Keratinocyte (primary cell): ENCODE data around the gene MAGI1. TPM values are rescaled to one million over a fixed set of nuclear protein-coding genes. Genes with fewer than 3 reads are reported as not detected.

Experiments
- DNase-seq: peaks from one replicate; pipeline ENCODE4 v3.0.0-alpha.2; 2011; ENCODE audit warnings: low read depth, missing footprints, low spot score
- FAIRE-seq: peaks from 2 replicates; lab custom pipeline; 2011; peaks lifted over from hg19 to GRCh38; lab: Jason Lieb, UNC
- H2AFZ ChIP-seq: 2 replicates; pipeline ENCODE4 v1.6.0; 2012; ENCODE audit warnings: low read length, control low read depth, inconsistent platforms; ENCODE audit not compliant: control insufficient read depth
- H3K27ac ChIP-seq: 2 replicates; pipeline ENCODE4 v1.5.1; 2011; ENCODE audit warnings: low read length; ENCODE audit not compliant: control insufficient read depth, insufficient read depth
- H3K27me3 ChIP-seq: 3 replicates; pipeline ENCODE4 v1.6.0; 2011; ENCODE audit warnings: low read length; ENCODE audit not compliant: control insufficient read depth, insufficient read depth; ENCODE audit errors: extremely low read depth
- H3K36me3 ChIP-seq, 2 experiments: 2 replicates in 1 of 2; 3 replicates in 1 of 2; pipeline ENCODE4 v1.5.1; 2011; ENCODE audit warnings: low read length in 2 of 2, mild to moderate bottlenecking in 1 of 2; ENCODE audit not compliant: control insufficient read depth in 2 of 2, insufficient read depth in 2 of 2; ENCODE audit errors: extremely low read depth in 1 of 2
- H3K4me1 ChIP-seq: 3 replicates; pipeline ENCODE4 v1.5.1; 2011; ENCODE audit warnings: low read length; ENCODE audit not compliant: control insufficient read depth, insufficient read depth; ENCODE audit errors: extremely low read depth
- H3K4me2 ChIP-seq: 3 replicates; pipeline ENCODE4 v1.6.0; 2011; ENCODE audit warnings: low read depth, low read length; ENCODE audit not compliant: control insufficient read depth, insufficient read depth; ENCODE audit errors: extremely low read depth
- H3K4me3 ChIP-seq, 3 experiments: fragments of 200-600 bp in 1 of 3; sonication (generic) in 1 of 3; 2 replicates in 2 of 3; 3 replicates in 1 of 3; pipeline ENCODE4 v1.5.1; 2011 to 2016; ENCODE audit warnings: low read length in 3 of 3, mild to moderate bottlenecking in 3 of 3, control low read depth in 2 of 3, inconsistent platforms in 1 of 3, low read depth in 1 of 3, mixed read lengths in 1 of 3, mixed run types in 1 of 3, moderate library complexity in 1 of 3; ENCODE audit not compliant: control insufficient read depth in 2 of 3, insufficient read depth in 2 of 3; ENCODE audit errors: extremely low read depth in 1 of 3
- H3K79me2 ChIP-seq: 2 replicates; pipeline ENCODE4 v1.6.0; 2012; ENCODE audit warnings: low read length; ENCODE audit not compliant: control insufficient read depth, insufficient read depth
- H3K9ac ChIP-seq: 3 replicates; pipeline ENCODE4 v1.6.0; 2011; ENCODE audit warnings: low read length; ENCODE audit not compliant: control insufficient read depth, insufficient read depth; ENCODE audit errors: extremely low read depth
- H3K9me1 ChIP-seq: 3 replicates; pipeline ENCODE4 v1.6.0; 2011; ENCODE audit warnings: low read length; ENCODE audit not compliant: control insufficient read depth, insufficient read depth; ENCODE audit errors: extremely low read depth
- H3K9me3 ChIP-seq: 2 replicates; pipeline ENCODE4 v1.5.1; 2012; ENCODE audit warnings: low read depth, low read length; ENCODE audit not compliant: control insufficient read depth
- H4K20me1 ChIP-seq: 3 replicates; pipeline ENCODE4 v1.6.0; 2011; ENCODE audit warnings: low read length; ENCODE audit not compliant: control insufficient read depth, insufficient read depth; ENCODE audit errors: extremely low read depth
- EZH2 ChIP-seq: IDR thresholded peaks from one replicate; pipeline ENCODE4 v1.6.1; 2012; ENCODE audit warnings: inconsistent platforms, mild to moderate bottlenecking, low read length, moderate library complexity
- dilution Hi-C: fragments of 300-500 bp; cut with MboI; formaldehyde crosslinking; loops from one replicate; pipeline ENCODE4 v1.7.0; 2020; ENCODE audit warnings: low sequenced_read_pairs; ENCODE audit not compliant: extremely low pct_ligation_motif_present
- polyA plus RNA-seq, 5 experiments: library from polyadenylated mRNA; depleted of rRNA in 3 of 5; stranded (reverse) in 3 of 5; stranded (forward) in 1 of 5; unstranded in 1 of 5; fragments of >200 nt; gene quantifications; 1 replicate in 1 of 5; 2 replicates in 3 of 5; 3 replicates in 1 of 5; pipeline versions ENCODE4 v1.2.1 to v1.2.3, GENCODE V29; 2011 to 2012; ENCODE audit warnings: missing spikeins in 2 of 5, low read depth in 1 of 5, low replicate concordance in 1 of 5
- TF ChIP-seq, protein P1 (sequence below), 3 experiments: IDR thresholded peaks in 1 of 3; conservative IDR thresholded peaks in 1 of 3; optimal IDR thresholded peaks in 1 of 3; 2 replicates in 2 of 3; 3 replicates in 1 of 3; pipeline versions ENCODE3 to v1.5.1; 2011; ENCODE audit warnings: low read length in 3 of 3, mild to moderate bottlenecking in 3 of 3, moderate library complexity in 2 of 3, control low read depth in 1 of 3, inconsistent platforms in 1 of 3; ENCODE audit not compliant: insufficient read depth in 2 of 3; ENCODE audit errors: extremely low read depth in 1 of 3

The MAGI1 gene
- polyA plus RNA-seq, 1 donor (not counting 4 experiments of a cell fraction or from before 2014, with no cell fraction given): 10.9 TPM

DNA sequence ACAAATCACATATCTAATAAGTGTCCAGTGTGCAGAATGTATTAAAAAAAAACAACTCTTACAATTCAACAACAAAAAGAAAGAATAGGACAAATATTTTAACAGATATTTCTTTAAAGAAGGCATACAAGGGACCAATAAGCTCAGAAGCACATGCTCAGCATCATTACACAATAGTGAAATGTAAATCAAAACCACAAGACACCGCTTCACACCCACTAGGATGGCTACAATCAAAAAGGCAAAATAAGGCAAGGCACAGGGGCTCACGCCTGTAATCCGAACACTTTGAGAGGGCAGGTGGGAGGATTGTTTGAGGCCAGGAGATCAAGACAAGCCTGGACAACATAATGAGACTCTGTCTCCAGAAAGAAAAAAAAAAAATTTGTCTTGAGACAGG, 255.6 kb downstream of the MAGI1 start:
- FAIRE-seq: no peak
- Histone ChIP-seq H2AFZ (no peak overlapping the region), H3K79me2 (no peaks in the 10 kb centered on the region), H3K27ac (no peak overlapping the region), H3K4me2 (no peak overlapping the region), H3K9me1 (no peaks in the 10 kb centered on the region), H3K4me1 (no peaks in the 10 kb centered on the region), H3K27me3 (no peaks in the 10 kb centered on the region), H3K4me3 (no peak overlapping the region), H4K20me1 (no peaks in the 10 kb centered on the region), H3K36me3 (no peaks in the 10 kb centered on the region), H3K9ac (no peak overlapping the region), H3K9me3 (no peaks in the 10 kb centered on the region)
- dilution Hi-C loops: no loop called here
- DNase-seq: no peak
- TF ChIP-seq, protein P1, sequence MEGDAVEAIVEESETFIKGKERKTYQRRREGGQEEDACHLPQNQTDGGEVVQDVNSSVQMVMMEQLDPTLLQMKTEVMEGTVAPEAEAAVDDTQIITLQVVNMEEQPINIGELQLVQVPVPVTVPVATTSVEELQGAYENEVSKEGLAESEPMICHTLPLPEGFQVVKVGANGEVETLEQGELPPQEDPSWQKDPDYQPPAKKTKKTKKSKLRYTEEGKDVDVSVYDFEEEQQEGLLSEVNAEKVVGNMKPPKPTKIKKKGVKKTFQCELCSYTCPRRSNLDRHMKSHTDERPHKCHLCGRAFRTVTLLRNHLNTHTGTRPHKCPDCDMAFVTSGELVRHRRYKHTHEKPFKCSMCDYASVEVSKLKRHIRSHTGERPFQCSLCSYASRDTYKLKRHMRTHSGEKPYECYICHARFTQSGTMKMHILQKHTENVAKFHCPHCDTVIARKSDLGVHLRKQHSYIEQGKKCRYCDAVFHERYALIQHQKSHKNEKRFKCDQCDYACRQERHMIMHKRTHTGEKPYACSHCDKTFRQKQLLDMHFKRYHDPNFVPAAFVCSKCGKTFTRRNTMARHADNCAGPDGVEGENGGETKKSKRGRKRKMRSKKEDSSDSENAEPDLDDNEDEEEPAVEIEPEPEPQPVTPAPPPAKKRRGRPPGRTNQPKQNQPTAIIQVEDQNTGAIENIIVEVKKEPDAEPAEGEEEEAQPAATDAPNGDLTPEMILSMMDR (optimal IDR thresholded peaks at IDR 0.05 in 1 of 3, IDR thresholded peaks at IDR 0.05 in 1 of 3, conservative IDR thresholded peaks at IDR 0.05 in 1 of 3; ENCODE audit: extremely low read depth in 1 of 3, insufficient read depth in 2 of 3, low read length in 3 of 3): no peak
- no peak for TF ChIP-seq EZH2

DNA sequence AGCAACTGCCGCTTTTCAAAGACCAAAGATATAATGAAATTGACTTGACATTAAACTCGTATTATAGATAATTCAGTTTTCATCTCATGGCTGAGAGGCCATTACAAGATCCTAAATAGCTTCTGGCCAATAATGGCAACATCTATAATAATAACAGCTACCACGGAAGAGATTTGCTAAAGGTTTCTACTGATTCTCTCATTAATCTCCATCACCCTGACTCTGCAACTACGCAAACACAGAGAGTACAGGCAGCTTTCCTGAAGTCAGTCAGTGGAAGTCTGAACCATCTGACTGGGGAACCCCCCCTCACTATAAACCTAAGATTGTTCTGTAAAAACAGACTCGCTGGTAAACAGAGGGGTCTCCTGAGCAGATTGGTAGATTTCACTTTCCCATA, 257.1 kb downstream of the MAGI1 start:
- Histone ChIP-seq H3K9ac (no peak overlapping the region), H3K4me1 (no peaks in the 10 kb centered on the region), H3K27ac (no peak overlapping the region), H3K9me3 (no peaks in the 10 kb centered on the region), H3K4me3 (no peak overlapping the region), H3K9me1 (no peaks in the 10 kb centered on the region), H3K36me3 (no peaks in the 10 kb centered on the region), H4K20me1 (no peaks in the 10 kb centered on the region), H2AFZ (no peak overlapping the region), H3K79me2 (no peaks in the 10 kb centered on the region), H3K27me3 (no peaks in the 10 kb centered on the region), H3K4me2 (no peak overlapping the region)
- no peak for FAIRE-seq
- TF ChIP-seq EZH2: no peak
- TF ChIP-seq, protein P1 (optimal IDR thresholded peaks at IDR 0.05 in 1 of 3, IDR thresholded peaks at IDR 0.05 in 1 of 3, conservative IDR thresholded peaks at IDR 0.05 in 1 of 3; ENCODE audit: extremely low read depth in 1 of 3, insufficient read depth in 2 of 3, low read length in 3 of 3): no peak
- no peak for DNase-seq
- dilution Hi-C loops: no loop called here
